Stimulated activated CD8-positive, alpha-beta memory T cell treated with anti-CD3 and anti-CD28 coated beads, Interleukin-15, amount 100 ng/mL, for 24 hours (primary cell): ENCODE measurements around the gene RAMP3.

Experiments
- DNase-seq: peaks from one replicate; pipeline ENCODE4 v3.0.0-alpha.2; 2020; ENCODE audit warnings: low read depth

Gene RAMP3

GRCh38 chr7:45223728-45224630 is 66.4 kb downstream of the RAMP3 start:
- no peak for DNase-seq

- no peak for DNase-seq
These were observed 67.2 kb downstream of the RAMP3 start for GRCh38 chr7:45224832-45225231.

GRCh38 chr7:45225311-45225947 is 67.8 kb downstream of the RAMP3 start:
- no peak for DNase-seq

GRCh38 chr7:45225948-45226335 is 68.4 kb downstream of the RAMP3 start:
- DNase-seq = no peak

- no peak for DNase-seq
These were observed 71.7 kb downstream of the RAMP3 start for GRCh38 chr7:45229156-45229920.

- no peak for DNase-seq
These were observed 72.5 kb downstream of the RAMP3 start for GRCh38 chr7:45230083-45230482.

- no peak for DNase-seq
These were observed 73.1 kb downstream of the RAMP3 start for GRCh38 chr7:45230611-45231165.

GRCh38 chr7:45233249-45233775 is 75.7 kb downstream of the RAMP3 start:
- DNase-seq = no peak
